Neural crest cell (in vitro differentiated cells): Measurements from ENCODE around the gene PJA2. TPM values are rescaled to one million over a fixed set of nuclear protein-coding genes. Genes with fewer than 3 reads are reported as not detected.
"Not testable (repeated sequence)": the region's sequence is repeated elsewhere in the genome, so short reads cannot be mapped to it uniquely, and the experiment has no call there.

ENCODE experiments used
- DNase-seq: peaks from one replicate; pipeline ENCODE4 v3.0.0; 2021; ENCODE audit warnings: low read depth, mixed read lengths, low spot score
- H3K27ac Mint-ChIP-seq: one replicate; pipeline ENCODE4 v1.8.0; 2021; ENCODE audit warnings: mild to moderate bottlenecking, mixed read lengths; ENCODE audit not compliant: unreplicated experiment
- H3K27me3 Mint-ChIP-seq: 2 replicates; pipeline ENCODE4 v1.8.0; 2021; ENCODE audit warnings: low read depth, mild to moderate bottlenecking, mixed read lengths
- H3K36me3 Mint-ChIP-seq: 2 replicates; pipeline ENCODE4 v1.8.0; 2021; ENCODE audit warnings: low read depth, mild to moderate bottlenecking, mixed read lengths
- H3K4me1 Mint-ChIP-seq: 2 replicates; pipeline ENCODE4 v1.8.0; 2021; ENCODE audit warnings: mixed read lengths
- H3K4me3 Mint-ChIP-seq: one replicate; pipeline ENCODE4 v1.8.0; 2021; ENCODE audit warnings: mild to moderate bottlenecking, mixed read lengths
- H3K9me3 Mint-ChIP-seq: 2 replicates; pipeline ENCODE4 v1.8.0; 2021; ENCODE audit warnings: mixed read lengths
- total RNA-seq: library from RNA; stranded (reverse); gene quantifications from 2 replicates; pipeline ENCODE4 v1.2.1, GENCODE V29; 2021
- TF ChIP-seq, protein P1 (sequence below): fragments of 200-600 bp; sonication (generic); conservative IDR thresholded peaks from 2 replicates; pipeline ENCODE4 v1.5.0; 2021; ENCODE audit warnings: antibody characterized with exemption, mild to moderate bottlenecking

The PJA2 gene
- total RNA-seq, 1 donor from 2014 or later, result 51.2 TPM

DNA sequence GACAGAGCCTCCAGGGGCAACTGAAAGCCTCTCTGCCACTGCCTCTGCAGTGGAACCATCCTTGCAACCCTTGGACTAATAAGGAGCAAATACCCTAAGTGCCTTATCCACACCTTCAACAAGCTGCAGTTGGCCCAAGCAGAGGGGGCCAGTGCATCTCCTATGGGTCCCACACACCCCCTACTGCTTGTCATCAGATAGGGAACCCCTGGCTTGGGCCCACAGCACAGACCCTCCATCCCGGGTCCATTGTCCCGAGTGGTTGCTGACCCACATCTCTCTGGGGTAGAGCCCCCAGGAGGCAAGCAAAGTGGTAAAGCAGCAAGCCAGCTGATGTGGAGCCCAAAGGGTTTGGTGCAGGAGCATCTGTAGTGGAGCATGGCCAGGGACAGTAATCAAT, 119.5 kb downstream of the PJA2 start:
- peaks cover 28% of the 10 kb centered on the region for H3K36me3 Mint-ChIP-seq
- TF ChIP-seq, protein P1, sequence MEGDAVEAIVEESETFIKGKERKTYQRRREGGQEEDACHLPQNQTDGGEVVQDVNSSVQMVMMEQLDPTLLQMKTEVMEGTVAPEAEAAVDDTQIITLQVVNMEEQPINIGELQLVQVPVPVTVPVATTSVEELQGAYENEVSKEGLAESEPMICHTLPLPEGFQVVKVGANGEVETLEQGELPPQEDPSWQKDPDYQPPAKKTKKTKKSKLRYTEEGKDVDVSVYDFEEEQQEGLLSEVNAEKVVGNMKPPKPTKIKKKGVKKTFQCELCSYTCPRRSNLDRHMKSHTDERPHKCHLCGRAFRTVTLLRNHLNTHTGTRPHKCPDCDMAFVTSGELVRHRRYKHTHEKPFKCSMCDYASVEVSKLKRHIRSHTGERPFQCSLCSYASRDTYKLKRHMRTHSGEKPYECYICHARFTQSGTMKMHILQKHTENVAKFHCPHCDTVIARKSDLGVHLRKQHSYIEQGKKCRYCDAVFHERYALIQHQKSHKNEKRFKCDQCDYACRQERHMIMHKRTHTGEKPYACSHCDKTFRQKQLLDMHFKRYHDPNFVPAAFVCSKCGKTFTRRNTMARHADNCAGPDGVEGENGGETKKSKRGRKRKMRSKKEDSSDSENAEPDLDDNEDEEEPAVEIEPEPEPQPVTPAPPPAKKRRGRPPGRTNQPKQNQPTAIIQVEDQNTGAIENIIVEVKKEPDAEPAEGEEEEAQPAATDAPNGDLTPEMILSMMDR, result no peak
- H3K4me1 Mint-ChIP-seq, result no peaks in the 10 kb centered on the region
- DNase-seq, result no peak
- no peak overlapping the region for H3K4me3 Mint-ChIP-seq
- peaks cover 20% of the 10 kb centered on the region for H3K9me3 Mint-ChIP-seq
- no peaks in the 10 kb centered on the region for H3K27me3 Mint-ChIP-seq
- no peak overlapping the region for H3K27ac Mint-ChIP-seq

DNA sequence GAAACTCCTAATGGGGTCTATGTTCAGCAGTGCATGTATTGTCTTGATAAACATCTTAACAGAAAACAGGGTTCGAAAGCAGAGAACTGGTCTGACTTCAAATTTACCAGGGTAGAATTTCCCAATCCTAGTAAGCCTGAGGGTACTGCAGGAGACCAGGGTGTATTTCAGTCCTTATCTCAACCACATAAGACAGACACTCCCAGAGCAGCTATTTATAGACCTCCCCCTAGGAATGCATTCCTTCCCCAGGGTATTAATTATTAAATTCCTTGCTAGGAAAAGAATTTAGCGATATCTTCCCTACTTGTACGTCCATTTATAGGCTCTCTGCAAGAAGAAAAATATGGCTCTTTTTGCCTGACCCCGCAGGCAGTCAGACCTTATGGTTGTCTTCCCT, 123.1 kb downstream of the PJA2 start:
- not testable (repeated sequence) for H3K27ac Mint-ChIP-seq, H3K4me3 Mint-ChIP-seq, H3K27me3 Mint-ChIP-seq, H3K4me1 Mint-ChIP-seq, DNase-seq
- Mint-ChIP-seq H3K36me3 (peaks cover 20% of the 10 kb centered on the region), H3K9me3 (peaks cover 18% of the 10 kb centered on the region)
